ENCODE results near the gene SIAE.

GRCh38 chr11:124608147-124608546 lies 65.4 kb downstream of the SIAE start:
- TF ChIP-seq EZH2 (IDR thresholded peaks at IDR 0.05; ENCODE audit: low read length, missing control alignments), result no peak
- TF ChIP-seq CTCF (conservative IDR thresholded peaks at IDR 0.05 in 1 of 2, IDR thresholded peaks at IDR 0.05 in 1 of 2; ENCODE audit: low read depth in 1 of 2, low read length in 2 of 2), result no peak

Data from fibroblast of lung (primary cell).